SK-N-SH (cell line): ENCODE measurements around the gene ZIC5. TPM values are rescaled to one million over a fixed set of nuclear protein-coding genes. Genes with fewer than 3 reads are reported as not detected.
A peak's percentile ranks its signal among the peaks of the same experiment; 100 is the strongest.

ENCODE experiments used
- CTCF ChIA-PET: fragments of 300-600, 350-600 bp; formaldehyde crosslinking; extraction: SDS; loops from one replicate; lab custom pipeline; 2021; lab: Yijun Ruan, JAX
- POLR2A ChIA-PET: fragments of 350-600 bp; sonication (Branson Sonifier 250); formaldehyde crosslinking; extraction: SDS; loops from one replicate; lab custom pipeline; 2020; ENCODE audit warnings: antibody characterized with exemption, inconsistent platforms; lab: Yijun Ruan, JAX
- DNase-seq: peaks from one replicate; pipeline ENCODE4 v3.0.0; 2012
- H2AFZ ChIP-seq: fragments of 200-600 bp; sonication (generic); 2 replicates; pipeline ENCODE4 v1.8.1; 2016; ENCODE audit warnings: antibody characterized with exemption, mild to moderate bottlenecking, low read depth
- H3F3A ChIP-seq: fragments of 200-600 bp; sonication (generic); replicated peaks from 2 replicates; pipeline ENCODE3; 2016; ENCODE audit warnings: antibody characterized with exemption, mild to moderate bottlenecking; ENCODE audit not compliant: insufficient read depth
- H3K27ac ChIP-seq, 2 experiments: fragments of 200-500 bp in 1 of 2; fragments of 200-600 bp in 1 of 2; sonication (Bioruptor generic) in 1 of 2; sonication (generic), shearing (Covaris generic) in 1 of 2; 2 replicates each; pipeline versions ENCODE4 v1.5.1 to v1.6.1; 2014 to 2016; ENCODE audit warnings: low read depth in 2 of 2, inconsistent platforms in 1 of 2, low read length in 1 of 2, mild to moderate bottlenecking in 1 of 2, mixed read lengths in 1 of 2
- H3K27me3 ChIP-seq: fragments of 200-600 bp; sonication (generic), shearing (Covaris generic); 2 replicates; pipeline ENCODE4 v1.6.1; 2016; ENCODE audit warnings: mixed run types; ENCODE audit not compliant: insufficient read depth
- H3K36me3 ChIP-seq, 2 experiments: fragments of 200-500 bp in 1 of 2; fragments of 200-600 bp in 1 of 2; sonication (Bioruptor generic) in 1 of 2; sonication (generic) in 1 of 2; replicated peaks in 1 of 2; 2 replicates each; pipeline versions ENCODE3 to v1.5.1; 2014 to 2016; ENCODE audit warnings: low read length in 1 of 2, mild to moderate bottlenecking in 1 of 2; ENCODE audit not compliant: insufficient read depth in 2 of 2, control insufficient read depth in 1 of 2
- H3K4me1 ChIP-seq, 2 experiments: fragments of 200-500 bp in 1 of 2; fragments of 200-600 bp in 1 of 2; sonication (Bioruptor generic) in 1 of 2; sonication (generic), shearing (Covaris generic) in 1 of 2; 2 replicates each; pipeline versions ENCODE4 v1.5.1 to v1.6.1; 2014 to 2016; ENCODE audit warnings: low read depth in 1 of 2, low read length in 1 of 2, mixed run types in 1 of 2; ENCODE audit not compliant: insufficient read depth in 2 of 2, control insufficient read depth in 1 of 2
- H3K4me2 ChIP-seq: fragments of 200-600 bp; sonication (generic), shearing (Covaris generic); 2 replicates; pipeline ENCODE4 v1.6.1; 2017; ENCODE audit warnings: mixed run types
- H3K4me3 ChIP-seq, 2 experiments: fragments of 200-500 bp in 1 of 2; fragments of 200-600 bp in 1 of 2; sonication (Bioruptor generic) in 1 of 2; sonication (generic), shearing (Covaris generic) in 1 of 2; 2 replicates each; pipeline versions ENCODE4 v1.5.1 to v1.8.1; 2014 to 2016; ENCODE audit warnings: low read depth in 2 of 2, inconsistent platforms in 1 of 2, low read length in 1 of 2, mild to moderate bottlenecking in 1 of 2, mixed read lengths in 1 of 2, moderate library complexity in 1 of 2
- H3K79me2 ChIP-seq: fragments of 200-600 bp; sonication (generic); 2 replicates; pipeline ENCODE4 v1.8.1; 2017; ENCODE audit warnings: mild to moderate bottlenecking; ENCODE audit not compliant: insufficient read depth
- H3K9ac ChIP-seq: fragments of 200-600 bp; sonication (generic); 2 replicates; pipeline ENCODE4 v1.6.1; 2017; ENCODE audit warnings: mixed run types
- H3K9me2 ChIP-seq: fragments of 200-600 bp; sonication (generic); 2 replicates; pipeline ENCODE4 v1.6.1; 2017; ENCODE audit warnings: mixed run types
- H3K9me3 ChIP-seq: fragments of 200-600 bp; sonication (generic); 2 replicates; pipeline ENCODE4 v1.6.1; 2017; ENCODE audit warnings: mixed run types, mild to moderate bottlenecking, moderate library complexity
- H4K20me1 ChIP-seq: fragments of 200-600 bp; sonication (generic); 2 replicates; pipeline ENCODE4 v1.6.1; 2017; ENCODE audit warnings: mild to moderate bottlenecking, mixed run types; ENCODE audit not compliant: insufficient read depth
- EZH2phosphoT487 ChIP-seq: fragments of 200-600 bp; sonication (generic); IDR thresholded peaks from 2 replicates; pipeline ENCODE4 v1.6.1; 2017; ENCODE audit warnings: low read depth, mixed run types, mild to moderate bottlenecking, antibody characterized with exemption, moderate library complexity, borderline replicate concordance
- GABPA ChIP-seq: IDR thresholded peaks from 2 replicates; pipeline ENCODE4 v1.4.0; 2012; ENCODE audit warnings: low read depth, mild to moderate bottlenecking
- MAX ChIP-seq: IDR thresholded peaks from 2 replicates; pipeline ENCODE4 v1.4.0; 2012; ENCODE audit warnings: low read depth
- MXI1 ChIP-seq: IDR thresholded peaks from 2 replicates; pipeline ENCODE4 v1.6.1; 2012; ENCODE audit warnings: mild to moderate bottlenecking, low read depth, low read length, improper control_type of control experiment
- RXRA ChIP-seq: IDR thresholded peaks from 2 replicates; pipeline ENCODE4 v1.4.0; 2012; ENCODE audit warnings: low read depth, mild to moderate bottlenecking, borderline replicate concordance
- WGBS: methylation state at CpG from one replicate; pipeline ENCODE4 v1.1.6; 2017; ENCODE audit warnings: low lambda C conversion rate; 5-methylcytosine and 5-hydroxymethylcytosine counted together
- polyA plus RNA-seq, 3 experiments: library from polyadenylated mRNA; depleted of rRNA; stranded (reverse); fragments of >200 nt; gene quantifications; 2 replicates each; pipeline ENCODE4 v1.2.3, GENCODE V29; 2012

ZIC5 gene
- polyA plus RNA-seq, 1 of the 3 experiments (the other 2 are of a cell fraction) = not detected

- no peak overlapping the region for H3K9ac ChIP-seq
- H3K9me2 ChIP-seq = no peaks in the 10 kb centered on the region
- CTCF ChIA-PET = interaction anchor here (0.6 to 1.9 kb wide), 5 partner anchors 246 to 546 kb away, joined by 3 to 4 read pairs (median 4); no protein-coding TSS in a partner anchor
- no peak for TF ChIP-seq MXI1
- no peak for TF ChIP-seq MAX
- TF ChIP-seq RXRA = no peak
- TF ChIP-seq EZH2phosphoT487 = peak; percentile 47; the same call in 1 of the 2 replicates
- TF ChIP-seq, all 33 proteins: peak for 1
- Histone ChIP-seq H3K4me2 (no peak overlapping the region), H2AFZ (no peak overlapping the region), H3K27me3 (peaks cover 96% of the 10 kb centered on the region), H3K36me3 (no peaks in the 10 kb centered on the region), H3K27ac (no peak overlapping the region), H3K9me3 (no peaks in the 10 kb centered on the region), H3K79me2 (no peaks in the 10 kb centered on the region), H4K20me1 (peaks cover 17% of the 10 kb centered on the region), H3F3A (peaks cover 8% of the 10 kb centered on the region), H3K4me1 (no peaks in the 10 kb centered on the region; a peak in 1 of 4 replicates), H3K4me3 (no peak overlapping the region)
- peak; percentile 39 for DNase-seq
- POLR2A ChIA-PET = no interaction called here
- WGBS = 25% methylated on average over 21 of the region's 42 CpGs
Measured at GRCh38 chr13:99989276-99990125, 17.9 kb upstream of the ZIC5 start.

GRCh38 chr13:99988529-99989275 lies 17.1 kb upstream of the ZIC5 start:
- H3K79me2 ChIP-seq = no peaks in the 10 kb centered on the region
- no peak overlapping the region for H3K27ac ChIP-seq
- peaks cover 96% of the 10 kb centered on the region for H3K27me3 ChIP-seq
- peaks cover 4% of the 10 kb centered on the region for H3F3A ChIP-seq
- H3K36me3 ChIP-seq = no peaks in the 10 kb centered on the region
- DNase-seq = peak; percentile 39
- ChIA-PET POLR2A (no interaction called here), CTCF (interaction anchor here (0.6 to 1.9 kb wide), 5 partner anchors 14 to 546 kb away, joined by 3 to 5 read pairs (median 4); no protein-coding TSS in a partner anchor)
- no peak overlapping the region for H3K4me2 ChIP-seq
- 23% methylated on average over 34 of the region's 43 CpGs for WGBS
- H3K9ac ChIP-seq = no peak overlapping the region
- H4K20me1 ChIP-seq = peaks cover 25% of the 10 kb centered on the region
- no peaks in the 10 kb centered on the region for H3K9me3 ChIP-seq
- H3K4me3 ChIP-seq = no peak overlapping the region
- no peaks in the 10 kb centered on the region for H3K9me2 ChIP-seq
- TF ChIP-seq EZH2phosphoT487 = peak; percentile 58; the same call in 1 of the 2 replicates
- no peak for TF ChIP-seq GABPA
- no peaks in the 10 kb centered on the region; a peak in 1 of 4 replicates for H3K4me1 ChIP-seq
- H2AFZ ChIP-seq = no peak overlapping the region
